ENCODE results near the gene MRGPRD.

MRGPRD gene

GRCh38 chr11:68997124-68997994 is 16.6 kb upstream of the MRGPRD start:
- H3K4me2 ChIP-seq (ENCODE audit: insufficient read depth, low read length): no peak overlapping the region
- no peaks in the 10 kb centered on the region; the same call in 1 of the 2 replicates for H4K20me1 ChIP-seq (ENCODE audit: insufficient read depth, low read length)
- no peaks in the 10 kb centered on the region for H3K27me3 ChIP-seq (ENCODE audit: insufficient read depth, low read length, poor library complexity)
- H3K36me3 ChIP-seq (ENCODE audit: insufficient read depth, low read length): no peaks in the 10 kb centered on the region
- no peaks in the 10 kb centered on the region for H3K9me3 ChIP-seq (ENCODE audit: insufficient read depth, low read length, severe bottlenecking)
- peaks cover 7% of the 10 kb centered on the region; the same call in 1 of the 2 replicates for H3K4me1 ChIP-seq (ENCODE audit: insufficient read depth, low read length)
- no peak overlapping the region for H3K4me3 ChIP-seq (ENCODE audit: low read depth in 1 of 2, low read length in 2 of 2)
- H3K79me2 ChIP-seq (ENCODE audit: insufficient read depth, low read length): no peaks in the 10 kb centered on the region
- H3K27ac ChIP-seq (ENCODE audit: low read length): no peak overlapping the region
- no peak overlapping the region for H2AFZ ChIP-seq (ENCODE audit: low read depth, low read length)
- H3K9ac ChIP-seq (ENCODE audit: low read depth, low read length): no peak overlapping the region
- ATAC-seq (ENCODE audit: insufficient read depth, low read depth): no peak
- no peak for DNase-seq
- no peak for TF ChIP-seq EZH2 (IDR thresholded peaks at IDR 0.05; ENCODE audit: borderline replicate concordance, low read depth, low read length, severe bottlenecking)
- no peak for TF ChIP-seq CTCF (IDR thresholded peaks at IDR 0.05; ENCODE audit: borderline replicate concordance, extremely low read depth, low read length, poor library complexity, severe bottlenecking)

GRCh38 chr11:68996376-68997123 is 15.8 kb upstream of the MRGPRD start:
- H2AFZ ChIP-seq (ENCODE audit: low read depth, low read length): no peak overlapping the region
- no peaks in the 10 kb centered on the region for H3K36me3 ChIP-seq (ENCODE audit: insufficient read depth, low read length)
- ATAC-seq (ENCODE audit: insufficient read depth, low read depth) (no peak), DNase-seq (no peak)
- TF ChIP-seq CTCF (IDR thresholded peaks at IDR 0.05; ENCODE audit: borderline replicate concordance, extremely low read depth, low read length, poor library complexity, severe bottlenecking) (no peak), EZH2 (IDR thresholded peaks at IDR 0.05; ENCODE audit: borderline replicate concordance, low read depth, low read length, severe bottlenecking) (no peak)
- no peaks in the 10 kb centered on the region; the same call in 1 of the 2 replicates for H4K20me1 ChIP-seq (ENCODE audit: insufficient read depth, low read length)
- no peak overlapping the region for H3K27ac ChIP-seq (ENCODE audit: low read length)
- no peak overlapping the region for H3K4me2 ChIP-seq (ENCODE audit: insufficient read depth, low read length)
- no peak overlapping the region for H3K9ac ChIP-seq (ENCODE audit: low read depth, low read length)
- no peaks in the 10 kb centered on the region for H3K9me3 ChIP-seq (ENCODE audit: insufficient read depth, low read length, severe bottlenecking)
- no peak overlapping the region for H3K4me3 ChIP-seq (ENCODE audit: low read depth in 1 of 2, low read length in 2 of 2)
- no peaks in the 10 kb centered on the region for H3K27me3 ChIP-seq (ENCODE audit: insufficient read depth, low read length, poor library complexity)
- H3K79me2 ChIP-seq (ENCODE audit: insufficient read depth, low read length): no peaks in the 10 kb centered on the region
- H3K4me1 ChIP-seq (ENCODE audit: insufficient read depth, low read length): peaks cover 7% of the 10 kb centered on the region; the same call in 1 of the 2 replicates

- H3K79me2 ChIP-seq (ENCODE audit: insufficient read depth, low read length): no peaks in the 10 kb centered on the region
- no peaks in the 10 kb centered on the region for H3K27me3 ChIP-seq (ENCODE audit: insufficient read depth, low read length, poor library complexity)
Observed at GRCh38 chr11:68994894-68995285, 14.1 kb upstream of the MRGPRD start.

More at GRCh38 chr11:68994894-68995285, 14.1 kb upstream of the MRGPRD start:
- Histone ChIP-seq H3K9me3 (ENCODE audit: insufficient read depth, low read length, severe bottlenecking) (no peaks in the 10 kb centered on the region), H4K20me1 (ENCODE audit: insufficient read depth, low read length) (no peaks in the 10 kb centered on the region; the same call in 1 of the 2 replicates), H3K4me3 (ENCODE audit: low read depth in 1 of 2, low read length in 2 of 2) (no peak overlapping the region), H3K36me3 (ENCODE audit: insufficient read depth, low read length) (no peaks in the 10 kb centered on the region), H3K4me1 (ENCODE audit: insufficient read depth, low read length) (peaks cover 7% of the 10 kb centered on the region; the same call in 1 of the 2 replicates), H3K27ac (ENCODE audit: low read length) (no peak overlapping the region), H3K4me2 (ENCODE audit: insufficient read depth, low read length) (no peak overlapping the region), H3K9ac (ENCODE audit: low read depth, low read length) (no peak overlapping the region), H2AFZ (ENCODE audit: low read depth, low read length) (no peak overlapping the region)
- ATAC-seq (ENCODE audit: insufficient read depth, low read depth) (no peak), DNase-seq (no peak)
- TF ChIP-seq EZH2 (IDR thresholded peaks at IDR 0.05; ENCODE audit: borderline replicate concordance, low read depth, low read length, severe bottlenecking) (no peak), CTCF (IDR thresholded peaks at IDR 0.05; ENCODE audit: borderline replicate concordance, extremely low read depth, low read length, poor library complexity, severe bottlenecking) (no peak)
